Sigmoid colon (tissue), 3 donors: ENCODE results near the gene C17orf78.

ENCODE experiments used
- CTCF ChIP-seq, 4 experiments: fragments of 450-650 bp in 3 of 4; fragments of 200-600 bp in 1 of 4; IDR thresholded peaks; one replicate each; pipeline ENCODE4 v1.5.1; 2016 to 2019; ENCODE audit warnings: antibody characterized with exemption in 4 of 4, mild to moderate bottlenecking in 3 of 4, moderate library complexity in 2 of 4
- POLR2A ChIP-seq, 2 donors: fragments of 450-650 bp; IDR thresholded peaks; one replicate each; pipeline ENCODE4 v1.6.1; 2016; ENCODE audit warnings: antibody characterized with exemption in 2 of 2, mild to moderate bottlenecking in 2 of 2, moderate library complexity in 2 of 2

GRCh38 chr17:37382056-37382455 is 6.3 kb downstream of the C17orf78 start:
- TF ChIP-seq CTCF (IDR thresholded peaks at IDR 0.05) (no peak), POLR2A (IDR thresholded peaks at IDR 0.05) (no peak)
